Jurkat, Clone E6-1 (cell line): ENCODE results near the gene KLF3. TPM values are rescaled to one million over a fixed set of nuclear protein-coding genes. Genes with fewer than 3 reads are reported as not detected.
A peak's percentile ranks its signal among the peaks of the same experiment; 100 is the strongest.
"Not testable (repeated sequence)": the region's sequence is repeated elsewhere in the genome, so short reads cannot be mapped to it uniquely, and the experiment has no call there.

ENCODE experiments used
- DNase-seq: peaks from one replicate; pipeline ENCODE4 v3.0.0-alpha.2; 2011; ENCODE audit warnings: low read depth, low spot score
- H3K4me3 ChIP-seq: 2 replicates; pipeline ENCODE4 v1.5.1; 2011; ENCODE audit warnings: mild to moderate bottlenecking, low read length, control low read depth, moderate library complexity
- polyA plus RNA-seq: library from polyadenylated mRNA; unstranded; fragments of >200 nt; gene quantifications from one replicate; pipeline ENCODE4 v1.2.1, GENCODE V29; 2012; ENCODE audit warnings: missing spikeins; ENCODE audit not compliant: insufficient read length, insufficient read depth

KLF3 gene
- polyA plus RNA-seq = 1.0 TPM

DNA sequence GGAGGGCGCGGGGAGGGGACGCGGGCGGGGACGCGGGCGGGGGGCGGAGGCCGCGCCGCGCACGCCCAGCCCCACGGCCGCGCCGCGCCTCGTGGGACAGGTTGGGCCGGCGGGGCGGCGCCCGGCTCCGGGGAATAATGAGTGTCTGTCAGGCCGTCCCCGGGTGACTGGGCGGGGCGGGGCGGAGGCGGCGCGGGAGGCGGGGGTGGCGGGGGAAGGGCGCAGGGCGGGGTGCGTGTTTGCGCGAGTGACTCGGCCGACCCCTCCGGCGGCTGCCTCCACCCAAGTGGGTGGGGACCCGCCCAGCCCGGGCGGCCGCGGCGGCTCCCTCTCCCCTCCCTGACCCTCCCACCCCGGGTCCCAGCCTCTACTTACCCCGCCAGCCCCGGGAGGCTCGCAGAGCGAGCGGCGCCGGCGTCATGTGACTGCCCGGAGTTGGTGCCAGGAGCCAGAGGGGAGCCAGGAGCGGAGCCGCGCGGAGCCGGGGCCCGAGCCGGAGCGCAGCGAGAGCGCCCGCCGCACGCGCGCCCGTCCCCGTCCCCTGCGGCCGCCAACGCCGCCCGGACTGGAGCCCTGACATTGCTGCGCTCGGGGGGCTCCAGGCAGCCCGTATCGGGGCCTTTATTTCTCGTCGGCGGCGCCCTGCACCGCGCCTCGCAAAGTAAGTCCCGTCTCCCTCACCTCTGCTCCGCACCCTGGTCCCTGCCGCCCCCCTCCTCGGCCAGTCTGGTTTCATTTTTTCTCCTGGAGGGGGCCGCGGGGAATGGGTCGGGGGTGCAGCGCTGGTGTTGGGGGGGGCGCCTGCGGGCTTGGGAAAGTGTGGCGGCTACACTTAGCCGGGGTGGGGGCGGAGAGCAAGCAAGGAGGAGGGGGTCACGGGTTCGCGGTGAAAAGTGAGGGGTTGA is at the start of gene KLF3:
KLF3 (plus strand) TSS at position 399 of the 905 bp plus-strand sequence. CDS start 16,427 bp downstream, outside the sequence.
- H3K4me3 ChIP-seq = peak within 1 kb of the TSS; percentile 53
- DNase-seq = peak; percentile 25

- no peak overlapping the region for H3K4me3 ChIP-seq
- DNase-seq = no peak
Observed at GRCh38 chr4:38614231-38614630, 49.8 kb upstream of the KLF3 start.

GRCh38 chr4:38615847-38616246 is 48.2 kb upstream of the KLF3 start:
- no peak for DNase-seq
- H3K4me3 ChIP-seq = no peak overlapping the region

GRCh38 chr4:38618505-38618904 is 45.5 kb upstream of the KLF3 start:
- H3K4me3 ChIP-seq = no peak overlapping the region
- no peak for DNase-seq

DNA sequence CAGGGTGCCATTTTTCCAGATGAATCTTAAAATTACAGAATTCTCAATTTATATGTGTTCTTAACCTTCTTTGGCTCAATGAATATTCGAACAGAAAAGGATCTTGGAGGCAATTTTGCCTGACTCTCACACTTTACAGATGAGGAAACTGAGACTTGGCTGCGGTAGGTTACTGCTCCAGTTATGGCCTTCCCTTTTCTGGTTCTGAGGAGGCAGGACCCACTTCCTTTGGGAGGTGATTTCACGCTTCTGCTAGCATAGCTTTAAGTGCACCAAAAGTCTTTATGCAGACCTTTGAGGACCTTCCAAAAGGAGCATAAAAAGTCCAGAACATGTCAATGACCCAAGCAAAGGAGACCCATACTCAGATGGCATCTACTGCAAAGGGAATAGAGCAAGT is 44.7 kb upstream of the KLF3 start:
- H3K4me3 ChIP-seq = no peak overlapping the region
- DNase-seq = no peak

- H3K4me3 ChIP-seq = no peak overlapping the region
Observed at GRCh38 chr4:38620065-38620464, 43.9 kb upstream of the KLF3 start.

GRCh38 chr4:38620527-38621027 is 43.4 kb upstream of the KLF3 start:
- no peak overlapping the region for H3K4me3 ChIP-seq
- no peak for DNase-seq

More at GRCh38 chr4:38620065-38620464, 43.9 kb upstream of the KLF3 start:
- DNase-seq = no peak

GRCh38 chr4:38621028-38621684 is 42.8 kb upstream of the KLF3 start:
- DNase-seq = no peak
- no peak overlapping the region for H3K4me3 ChIP-seq

DNA sequence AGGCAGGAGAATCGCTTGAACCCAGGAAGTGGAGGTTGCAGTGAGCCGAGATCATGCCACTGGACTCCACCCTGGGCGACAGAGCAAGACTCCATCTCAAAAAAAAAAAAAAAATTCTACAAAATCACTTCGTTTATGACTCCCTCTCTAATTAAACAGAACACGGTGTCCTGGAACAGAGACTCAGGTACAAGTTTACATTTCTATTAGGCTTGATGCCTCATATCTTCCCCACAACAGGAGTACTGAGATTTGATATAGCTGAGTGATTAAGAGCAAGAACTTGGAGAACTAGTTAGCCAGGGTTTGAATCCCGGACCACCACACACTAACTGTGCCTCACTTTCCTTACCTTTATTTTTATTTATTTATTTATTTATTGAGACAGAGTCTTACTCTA is 42.2 kb upstream of the KLF3 start:
- H3K4me3 ChIP-seq = no peak overlapping the region
- no peak for DNase-seq

- DNase-seq = not testable (repeated sequence)
Observed at GRCh38 chr4:38622340-38622739, 41.7 kb upstream of the KLF3 start.

GRCh38 chr4:38623260-38623659 is 40.7 kb upstream of the KLF3 start:
- no peak for DNase-seq
- H3K4me3 ChIP-seq = no peak overlapping the region

More at GRCh38 chr4:38622340-38622739, 41.7 kb upstream of the KLF3 start:
- H3K4me3 ChIP-seq = not testable (repeated sequence)

- no peak overlapping the region for H3K4me3 ChIP-seq
- no peak for DNase-seq
Observed at GRCh38 chr4:38624311-38624710, 39.7 kb upstream of the KLF3 start.

GRCh38 chr4:38625508-38625907 is 38.5 kb upstream of the KLF3 start:
- H3K4me3 ChIP-seq = no peak overlapping the region
- no peak for DNase-seq

GRCh38 chr4:38626901-38627444 is 37.0 kb upstream of the KLF3 start:
- not testable (repeated sequence) for DNase-seq, H3K4me3 ChIP-seq

DNA sequence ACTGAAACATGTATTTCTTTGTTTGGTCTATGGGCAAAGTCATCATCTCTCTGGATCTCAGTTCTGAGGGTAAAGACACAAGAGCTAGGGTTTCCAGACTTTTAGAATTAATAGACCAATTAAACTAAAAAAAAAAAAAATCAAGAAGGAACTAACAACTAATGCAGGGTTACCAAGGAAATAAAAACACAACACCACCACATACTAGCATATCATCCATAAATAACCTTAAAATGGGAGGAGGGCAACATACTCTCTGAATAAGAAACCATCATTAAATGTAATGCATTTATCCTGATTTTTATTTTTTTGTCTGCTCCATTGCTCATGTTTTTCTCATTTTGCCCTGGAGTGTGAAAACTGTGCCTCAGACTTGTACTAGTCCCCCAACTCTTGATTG is 33.5 kb upstream of the KLF3 start:
- DNase-seq = no peak
- no peak overlapping the region for H3K4me3 ChIP-seq

DNA sequence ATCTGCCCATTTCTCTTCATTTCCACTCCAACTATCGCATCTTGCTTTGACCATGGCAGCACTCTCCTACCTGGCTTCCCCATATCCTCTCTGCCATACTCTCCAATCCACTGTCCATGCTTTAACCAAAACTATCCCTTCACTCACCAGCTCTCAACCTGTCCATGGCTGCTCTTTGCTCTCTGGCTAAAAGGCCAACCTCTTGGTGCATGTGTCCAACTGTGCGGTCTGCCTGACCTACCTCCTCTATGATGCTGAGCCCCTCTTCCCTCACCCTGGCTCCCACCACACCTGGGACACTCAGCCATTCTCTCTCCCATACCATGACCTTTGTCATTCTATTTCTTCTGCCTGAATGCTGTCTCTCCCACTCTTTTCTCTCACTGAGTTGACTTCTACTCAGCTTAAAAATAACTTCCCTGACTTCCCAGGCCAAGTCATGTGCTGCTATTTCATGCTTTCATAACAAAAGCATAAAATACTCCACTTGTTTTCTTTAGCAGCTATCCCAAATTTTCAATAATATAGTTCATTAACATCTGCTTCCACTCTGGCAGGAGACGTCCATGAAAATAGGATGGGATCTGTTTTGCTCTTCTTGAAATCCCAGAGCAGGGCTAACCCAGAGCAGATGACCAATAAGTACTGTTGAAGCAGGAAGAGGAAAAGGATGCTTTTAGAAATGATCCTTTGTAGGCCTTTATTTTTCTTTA is 29.8 kb upstream of the KLF3 start:
- H3K4me3 ChIP-seq = no peak overlapping the region

GRCh38 chr4:38639242-38639641 is 24.8 kb upstream of the KLF3 start:
- DNase-seq = no peak
- H3K4me3 ChIP-seq = no peak overlapping the region

More for the DNA sequence above, 29.8 kb upstream of the KLF3 start:
- no peak for DNase-seq

GRCh38 chr4:38641811-38642210 is 22.2 kb upstream of the KLF3 start:
- H3K4me3 ChIP-seq = no peak overlapping the region
- no peak for DNase-seq

DNA sequence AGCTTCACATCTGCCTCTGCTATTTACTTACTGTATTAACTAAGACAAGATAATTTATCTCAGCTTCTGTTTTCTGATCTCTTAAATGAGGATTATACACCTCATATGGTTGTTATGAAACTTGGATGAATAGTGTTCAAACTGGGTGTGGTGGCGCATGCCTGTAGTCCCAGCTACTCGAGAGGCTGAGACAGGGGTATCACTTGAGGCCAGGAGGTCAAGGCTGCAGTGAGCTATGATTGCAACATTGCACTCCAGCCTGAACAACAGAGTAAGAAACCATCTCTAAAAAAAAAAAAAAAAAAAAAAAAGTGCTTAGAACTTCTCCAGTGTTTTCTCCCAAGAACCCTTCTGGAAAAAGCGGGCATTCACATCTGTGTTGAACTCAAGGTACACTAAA is 19.8 kb upstream of the KLF3 start:
- no peak for DNase-seq
- no peak overlapping the region for H3K4me3 ChIP-seq
